Choroid plexus epithelial cell (primary cell): Measurements from ENCODE around the gene ZBTB24.

Experiments used
- DNase-seq: peaks from one replicate; pipeline ENCODE4 v3.0.0-alpha.2; 2010; ENCODE audit warnings: low read depth
- H3K4me3 ChIP-seq: 2 replicates; pipeline ENCODE4 v1.5.1; 2011; ENCODE audit warnings: low read depth, mild to moderate bottlenecking, control low read depth, low read length, moderate library complexity
- TF ChIP-seq, protein P1 (sequence below): conservative IDR thresholded peaks from 2 replicates; pipeline ENCODE4 v1.5.1; 2011; ENCODE audit warnings: low read depth, mild to moderate bottlenecking, control low read depth, inconsistent platforms, low read length, moderate library complexity

ZBTB24 gene

DNA sequence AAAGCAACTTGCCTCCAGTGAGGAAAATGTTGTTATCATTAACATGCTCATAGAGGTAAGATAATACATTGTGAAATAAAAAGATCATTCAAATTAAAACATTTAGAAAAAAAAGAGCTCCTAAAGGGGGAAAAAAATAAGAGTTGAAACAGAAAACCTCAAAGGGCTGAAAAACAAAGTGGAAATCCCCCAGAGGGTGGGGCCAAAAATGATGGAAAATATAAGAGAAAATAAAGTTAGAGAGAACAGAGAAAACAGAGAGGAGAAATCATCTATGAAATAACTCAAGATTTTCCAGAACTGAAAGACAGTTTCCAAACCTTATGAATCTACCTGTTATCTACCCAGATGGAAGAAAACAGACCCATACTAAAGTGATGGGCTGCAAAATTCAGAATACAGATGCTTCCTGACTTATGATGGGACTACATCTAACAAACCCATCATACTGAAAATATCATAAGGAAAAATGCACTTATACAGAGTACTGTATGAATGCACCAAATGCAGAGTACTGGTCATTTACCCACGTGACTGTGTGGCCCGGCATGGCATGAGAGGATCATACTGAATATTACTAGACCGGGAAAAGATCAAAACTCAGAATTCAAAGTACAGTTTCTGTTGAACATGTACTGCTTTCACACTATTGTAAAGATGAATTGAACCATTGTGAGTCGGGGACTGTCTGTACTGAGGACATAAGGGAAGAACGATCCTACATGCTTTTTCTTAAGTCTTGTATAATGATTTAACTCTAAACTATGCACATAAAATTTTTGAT is 4.0 kb downstream of the ZBTB24 start:
- DNase-seq, result no peak
- H3K4me3 ChIP-seq, result peak overlapping the region; percentile 6
- TF ChIP-seq, protein P1, sequence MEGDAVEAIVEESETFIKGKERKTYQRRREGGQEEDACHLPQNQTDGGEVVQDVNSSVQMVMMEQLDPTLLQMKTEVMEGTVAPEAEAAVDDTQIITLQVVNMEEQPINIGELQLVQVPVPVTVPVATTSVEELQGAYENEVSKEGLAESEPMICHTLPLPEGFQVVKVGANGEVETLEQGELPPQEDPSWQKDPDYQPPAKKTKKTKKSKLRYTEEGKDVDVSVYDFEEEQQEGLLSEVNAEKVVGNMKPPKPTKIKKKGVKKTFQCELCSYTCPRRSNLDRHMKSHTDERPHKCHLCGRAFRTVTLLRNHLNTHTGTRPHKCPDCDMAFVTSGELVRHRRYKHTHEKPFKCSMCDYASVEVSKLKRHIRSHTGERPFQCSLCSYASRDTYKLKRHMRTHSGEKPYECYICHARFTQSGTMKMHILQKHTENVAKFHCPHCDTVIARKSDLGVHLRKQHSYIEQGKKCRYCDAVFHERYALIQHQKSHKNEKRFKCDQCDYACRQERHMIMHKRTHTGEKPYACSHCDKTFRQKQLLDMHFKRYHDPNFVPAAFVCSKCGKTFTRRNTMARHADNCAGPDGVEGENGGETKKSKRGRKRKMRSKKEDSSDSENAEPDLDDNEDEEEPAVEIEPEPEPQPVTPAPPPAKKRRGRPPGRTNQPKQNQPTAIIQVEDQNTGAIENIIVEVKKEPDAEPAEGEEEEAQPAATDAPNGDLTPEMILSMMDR, result no peak

DNA sequence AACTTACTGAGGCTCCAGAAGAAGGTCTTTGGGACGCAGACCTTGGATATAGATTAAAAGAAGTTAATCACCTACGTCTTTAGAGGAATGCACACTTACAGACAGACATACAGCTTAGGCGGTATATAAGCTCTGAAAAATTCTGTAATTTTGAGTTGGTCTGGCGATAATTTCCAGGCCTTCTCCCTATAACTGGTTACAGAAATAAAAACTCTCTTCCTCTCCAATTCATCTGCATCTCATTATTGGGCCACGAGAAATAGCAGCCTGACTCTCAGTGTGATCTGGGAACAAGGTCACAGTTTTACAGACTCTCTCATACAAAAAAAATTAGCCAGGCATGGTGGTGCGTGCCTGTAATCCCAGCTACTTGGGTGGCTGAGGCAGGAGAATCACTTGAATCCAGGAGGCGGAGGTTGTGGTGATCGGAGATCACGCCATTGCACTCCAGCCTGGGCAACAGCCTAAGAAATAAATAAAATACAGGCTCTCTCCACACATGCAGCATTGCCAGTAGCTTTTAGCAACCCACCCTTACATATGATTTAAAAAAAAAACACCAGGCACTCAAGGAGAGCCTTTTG is 4.7 kb downstream of the ZBTB24 start:
- DNase-seq, result no peak
- H3K4me3 ChIP-seq, result no peak overlapping the region

DNA sequence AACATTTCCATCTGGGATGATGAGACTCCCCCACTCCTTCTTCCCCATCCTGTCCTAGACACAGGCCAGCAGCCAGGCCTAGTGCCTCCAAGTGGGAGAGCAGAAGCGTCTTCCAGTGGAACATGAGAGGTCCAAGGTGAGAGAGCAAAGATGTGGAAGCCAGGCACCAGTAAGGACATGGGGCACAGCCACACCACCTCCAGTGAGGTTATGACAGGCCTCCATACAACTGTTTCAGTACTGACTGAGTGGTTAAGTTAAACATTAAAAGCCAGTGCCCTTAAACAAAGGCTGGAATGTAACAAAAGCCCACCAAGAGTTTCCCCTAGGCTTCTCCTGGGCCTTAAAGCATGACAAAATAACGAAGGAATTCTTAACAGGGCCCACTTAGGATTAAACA is 5.3 kb downstream of the ZBTB24 start:
- no peak overlapping the region for H3K4me3 ChIP-seq
- TF ChIP-seq, protein P1, result no peak
- DNase-seq, result no peak

More for the DNA sequence above, 4.7 kb downstream of the ZBTB24 start:
- TF ChIP-seq, protein P1, result no peak

GRCh38 chr6:109477184-109477583 is 5.8 kb downstream of the ZBTB24 start:
- no peak for DNase-seq
- H3K4me3 ChIP-seq, result no peak overlapping the region
- TF ChIP-seq, protein P1, result no peak

- no peak overlapping the region for H3K4me3 ChIP-seq
- no peak for DNase-seq
- TF ChIP-seq, protein P1, result no peak
Observed at GRCh38 chr6:109475625-109476024, 7.4 kb downstream of the ZBTB24 start.

DNA sequence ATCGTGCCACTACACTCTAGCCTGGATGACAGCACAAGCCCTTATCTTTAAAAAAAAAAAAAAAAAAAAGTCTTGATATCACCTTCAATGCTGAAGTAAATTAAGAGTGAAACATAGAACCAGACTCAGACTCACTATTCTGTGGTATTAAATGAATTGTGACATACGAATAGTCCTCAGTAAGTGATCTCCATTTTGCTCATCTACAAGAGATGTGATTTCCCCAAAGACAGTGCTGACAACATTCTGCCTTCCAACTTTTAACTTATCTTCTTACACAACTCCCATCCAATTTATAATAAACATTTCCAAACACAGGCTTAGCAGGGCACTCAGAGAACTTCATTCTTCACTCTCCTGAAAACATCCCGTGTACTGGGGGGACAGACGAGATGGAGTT is 8.0 kb downstream of the ZBTB24 start:
- no peak overlapping the region for H3K4me3 ChIP-seq
- TF ChIP-seq, protein P1, result no peak
- no peak for DNase-seq

GRCh38 chr6:109473120-109473519 is 9.9 kb downstream of the ZBTB24 start:
- TF ChIP-seq, protein P1, result no peak
- no peak for DNase-seq
- no peak overlapping the region for H3K4me3 ChIP-seq
